NOMO-1 treated with DMSO at 0.1 percent for 48 hours (cell line): ENCODE data around the gene ACKR3.

Experiments
- DNase-seq: peaks from one replicate; lab custom pipeline; 2025; ENCODE audit not compliant: unreplicated experiment; lab: John Stamatoyannopoulos, UW

Gene ACKR3

DNA sequence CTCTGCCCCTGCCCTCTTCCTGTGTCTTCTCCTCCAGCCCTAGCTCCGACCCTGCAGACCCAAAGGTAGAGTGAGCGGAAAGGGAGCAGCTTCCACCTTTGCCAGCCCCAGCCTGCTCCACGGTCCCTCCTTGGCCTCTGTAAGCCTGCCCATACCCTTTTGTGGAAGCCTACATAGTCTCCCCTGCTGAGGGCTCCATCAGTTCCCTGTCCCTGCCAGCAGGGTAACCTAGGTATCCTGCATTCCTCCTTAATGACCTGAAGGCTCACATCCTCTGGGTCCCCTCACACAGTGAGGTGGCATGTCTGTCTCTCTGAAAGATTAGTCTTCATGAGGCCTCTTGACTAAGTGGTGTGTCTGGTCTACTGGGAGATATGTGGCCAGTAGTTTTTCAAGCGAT, 20.5 kb upstream of the ACKR3 start:
- no peak for DNase-seq

DNA sequence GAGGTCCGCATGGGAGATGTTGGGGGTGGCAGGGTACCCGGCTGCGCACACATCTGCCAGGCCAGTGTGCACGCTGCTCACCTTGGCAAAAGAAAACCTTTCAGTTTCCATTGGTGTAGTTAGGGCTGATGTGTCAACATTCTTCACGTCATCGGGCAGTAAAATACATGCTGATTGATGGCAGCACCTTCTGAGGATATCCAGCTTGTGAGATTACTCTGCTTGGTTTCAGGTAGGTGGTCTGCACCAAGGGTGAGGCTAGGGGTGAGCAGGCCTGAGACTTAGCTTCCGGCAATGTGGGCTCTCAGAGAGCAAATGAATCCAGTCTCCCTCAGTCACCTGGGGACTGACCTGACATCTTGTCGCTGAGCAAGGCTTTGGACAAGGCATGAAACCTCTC, 19.3 kb upstream of the ACKR3 start:
- DNase-seq: no peak

DNA sequence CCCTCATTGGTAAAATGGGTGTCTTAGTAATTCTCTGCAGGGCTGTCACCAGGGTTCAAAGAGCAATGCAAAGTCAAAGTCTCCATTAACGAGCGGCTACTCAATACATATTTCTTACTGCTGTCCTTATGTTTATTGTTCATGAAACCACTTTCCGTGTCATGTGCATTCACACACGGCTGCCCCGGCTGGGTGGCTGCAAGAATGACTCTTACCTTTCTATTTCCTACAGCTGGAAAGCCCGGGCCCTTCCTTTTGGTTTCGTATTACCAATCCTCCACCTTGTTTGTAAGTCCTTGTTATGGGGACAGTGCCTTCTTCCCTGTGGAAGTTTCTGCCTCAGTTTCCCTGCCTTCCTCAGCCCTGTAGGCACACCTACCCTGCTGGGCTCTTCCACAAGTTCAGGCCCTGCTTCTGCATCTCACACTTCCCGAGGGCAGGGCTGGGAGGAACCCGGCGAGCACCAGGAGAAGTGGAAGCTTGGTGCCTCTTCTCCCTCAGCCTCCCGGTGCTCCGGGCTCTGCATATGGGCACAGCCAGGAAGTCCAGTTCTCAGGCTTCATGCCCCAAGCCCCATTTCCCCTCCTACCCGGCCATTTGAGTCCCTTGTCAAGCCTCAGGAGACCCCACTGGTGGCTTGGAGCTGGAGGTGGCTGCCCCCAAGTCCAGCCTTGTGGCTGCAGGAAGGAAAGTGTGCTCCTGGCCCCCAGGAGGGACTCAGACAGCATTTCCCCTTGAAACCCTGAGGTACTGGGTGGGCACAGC, 18.7 kb upstream of the ACKR3 start:
- no peak for DNase-seq

DNA sequence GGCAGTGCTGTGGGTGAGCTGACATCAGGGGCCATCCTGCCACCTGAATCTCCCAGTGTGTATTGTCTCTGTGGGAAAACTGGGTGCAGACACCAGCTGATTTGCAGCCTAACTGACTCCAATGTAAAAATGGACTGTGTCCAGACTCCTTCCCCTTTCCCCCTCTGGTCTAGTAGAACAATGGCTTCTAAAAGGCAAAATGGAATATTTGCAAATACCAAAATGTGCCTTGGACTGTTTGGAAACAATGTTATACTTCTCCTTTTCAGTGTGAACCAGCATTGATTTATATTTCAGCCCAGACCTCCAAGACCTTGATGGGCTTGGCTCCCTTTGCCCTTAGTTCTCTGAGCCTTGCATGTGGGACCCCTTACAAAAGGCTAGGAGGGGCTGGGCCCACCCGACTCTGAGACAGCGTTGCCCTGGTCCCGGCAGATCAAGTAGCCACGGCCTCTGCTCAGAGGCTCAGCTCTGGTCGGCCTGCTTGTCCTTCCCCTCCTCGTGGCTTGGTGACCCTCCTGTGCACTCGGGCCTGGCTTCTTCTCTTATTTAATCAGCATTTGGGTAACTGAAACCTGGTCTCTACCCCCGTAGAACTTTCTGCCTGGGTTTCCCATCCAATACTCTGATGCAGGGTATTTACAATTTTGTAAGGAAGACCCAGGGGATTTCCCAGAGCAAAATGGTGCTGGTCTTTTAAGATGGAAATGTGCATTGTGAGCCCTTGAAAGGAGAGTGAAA, 18.0 kb upstream of the ACKR3 start:
- no peak for DNase-seq

DNA sequence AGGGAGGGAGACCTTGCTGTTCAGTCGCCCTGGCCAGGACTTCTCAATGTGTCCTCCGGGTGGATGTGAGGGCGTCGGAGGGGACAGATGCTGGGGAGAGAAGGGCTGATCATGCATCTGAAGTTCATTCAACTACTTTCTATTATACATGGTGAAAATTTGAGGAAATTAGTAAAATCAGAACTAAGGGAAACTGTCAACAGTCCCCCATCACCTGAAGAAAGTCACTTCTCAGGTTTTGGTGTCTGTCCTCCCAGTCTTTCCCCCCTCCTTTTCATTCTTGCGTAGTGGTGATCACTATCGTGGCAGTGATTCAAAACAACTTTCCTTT, 17.4 kb upstream of the ACKR3 start:
- no peak for DNase-seq

- no peak for DNase-seq
Observed at GRCh38 chr2:236552581-236553363, 16.9 kb upstream of the ACKR3 start.

DNA sequence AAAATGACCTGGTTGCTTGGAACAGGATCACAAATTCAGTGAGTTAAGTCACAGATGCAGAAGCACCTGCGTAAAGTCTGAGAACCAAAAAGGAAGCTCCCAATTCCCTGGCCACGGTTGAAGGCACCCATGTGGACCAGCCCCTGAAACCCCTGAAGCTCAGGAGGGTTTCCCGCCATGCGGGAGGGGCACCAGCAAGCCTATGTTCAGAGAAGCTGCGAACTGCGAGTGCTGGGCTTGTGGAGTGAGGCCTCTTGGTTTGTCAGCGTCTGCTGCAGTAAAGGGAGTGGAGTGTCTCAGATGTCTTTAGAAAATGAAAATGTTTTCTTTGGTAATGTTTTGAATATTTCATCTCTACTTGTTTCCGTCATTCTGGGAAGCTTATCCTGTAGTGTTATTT, 16.1 kb upstream of the ACKR3 start:
- no peak for DNase-seq

DNA sequence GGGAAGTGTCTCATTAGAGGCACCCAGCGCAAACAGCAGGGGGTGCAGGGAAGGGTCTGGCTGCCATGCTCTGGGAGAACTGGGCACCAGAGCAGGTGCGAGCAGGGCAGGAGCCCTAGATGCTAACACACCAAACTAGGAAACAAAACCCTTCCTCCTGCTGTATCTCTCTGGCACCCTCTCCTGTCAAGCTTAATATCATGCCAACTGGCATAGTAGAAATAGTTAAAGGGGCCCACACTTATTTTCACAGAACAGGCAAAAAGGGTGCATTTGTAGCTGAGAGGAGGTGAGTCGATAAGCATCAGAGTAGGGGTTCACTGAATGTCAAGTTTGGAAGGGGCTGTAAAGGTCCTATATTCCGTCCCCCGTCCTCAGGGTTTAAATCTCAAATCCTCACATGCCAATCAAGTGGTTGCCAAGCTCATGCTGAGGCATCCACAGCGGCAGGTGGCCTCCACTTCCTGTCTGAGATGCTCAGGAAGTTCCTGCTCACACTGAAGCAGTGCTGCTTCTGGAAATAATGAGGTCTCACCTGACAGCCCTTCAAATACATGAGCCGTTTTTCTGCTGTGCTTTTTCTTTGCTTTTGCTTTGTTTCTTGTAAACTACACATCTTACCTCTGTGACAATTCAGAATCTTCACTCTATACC, 14.9 kb upstream of the ACKR3 start:
- no peak for DNase-seq

GRCh38 chr2:236555481-236555880, 14.1 kb upstream of the ACKR3 start:
- no peak for DNase-seq

- no peak for DNase-seq
Observed at GRCh38 chr2:236557306-236558030, 12.2 kb upstream of the ACKR3 start.

- DNase-seq: no peak
Observed at GRCh38 chr2:236558036-236558435, 11.6 kb upstream of the ACKR3 start.

GRCh38 chr2:236558993-236559978, 10.3 kb upstream of the ACKR3 start:
- no peak for DNase-seq

GRCh38 chr2:236561874-236562273, 7.8 kb upstream of the ACKR3 start:
- no peak for DNase-seq

DNA sequence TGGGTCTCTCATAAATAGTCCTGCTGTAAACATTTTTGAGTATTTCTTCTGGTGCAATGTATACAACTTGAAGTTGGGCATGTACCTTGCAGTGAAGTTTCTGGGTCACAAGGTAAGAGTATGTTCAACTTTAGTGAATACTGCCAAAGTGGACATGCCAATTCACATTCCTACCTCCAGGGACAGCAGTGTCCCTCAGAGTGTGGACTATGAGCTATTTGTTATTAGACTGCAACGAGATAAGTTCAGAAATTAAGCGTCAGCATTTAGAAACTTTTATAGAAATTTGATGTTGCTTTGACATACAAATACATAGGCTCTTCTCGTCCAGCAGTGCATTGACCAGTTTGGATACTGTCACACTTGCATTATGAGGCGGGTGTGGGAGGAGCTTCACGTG, 7.2 kb upstream of the ACKR3 start:
- no peak for DNase-seq

DNA sequence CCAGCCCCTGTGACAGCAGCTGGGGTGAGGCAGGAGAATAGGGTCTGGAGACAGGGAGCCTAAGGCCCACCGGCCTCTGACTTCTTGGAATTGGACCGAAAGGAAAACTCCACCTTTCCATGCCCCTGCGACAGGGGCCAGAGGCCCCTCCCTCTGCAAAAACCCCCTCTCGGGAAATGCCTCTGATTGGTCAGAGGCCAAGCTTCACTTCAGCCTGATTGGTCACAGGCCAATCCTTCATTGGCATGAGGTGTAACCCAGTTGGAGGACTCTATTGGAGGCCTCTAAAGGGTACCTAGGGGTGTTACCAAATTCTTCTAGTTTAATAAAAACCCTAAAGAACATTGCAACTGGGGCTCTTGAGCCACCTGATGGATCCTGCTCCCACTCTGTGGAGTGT, 5.7 kb upstream of the ACKR3 start:
- DNase-seq: no peak

- DNase-seq: no peak
Observed at GRCh38 chr2:236565212-236565611, 4.4 kb upstream of the ACKR3 start.

- no peak for DNase-seq
Observed at GRCh38 chr2:236565879-236566402, 3.7 kb upstream of the ACKR3 start.

DNA sequence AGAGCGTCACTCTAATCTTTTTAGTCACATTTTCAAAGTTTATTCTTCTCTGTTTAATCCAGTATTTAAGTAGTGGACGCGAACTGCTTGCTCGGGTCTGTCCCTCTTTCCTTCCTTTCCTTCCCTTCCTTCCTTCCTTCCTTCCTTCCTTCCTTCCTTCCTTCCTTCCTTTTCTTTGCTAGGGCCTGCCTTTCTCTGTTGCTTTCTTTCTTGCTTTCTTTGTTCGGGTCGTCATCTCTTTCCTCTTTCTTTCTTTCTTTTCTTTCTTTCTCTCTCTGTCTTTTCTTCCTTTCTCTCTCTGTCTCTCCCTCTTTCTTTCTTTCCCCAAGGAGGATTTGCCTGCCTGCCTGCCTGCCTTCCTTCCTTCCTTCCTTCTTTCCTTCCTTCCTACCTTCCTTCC, 3.0 kb upstream of the ACKR3 start:
- DNase-seq: no peak
